ENCODE results near the gene MPZ.
"Not testable (repeated sequence)": the region's sequence is repeated elsewhere in the genome, so short reads cannot be mapped to it uniquely, and the experiment has no call there.

MPZ gene

GRCh38 chr1:161255302-161255701, 54.5 kb downstream of the MPZ start:
- DNase-seq (ENCODE audit: low read depth in 2 of 2) = not testable (repeated sequence)
